B cell (primary cell): ENCODE measurements around the gene PRM1.

ENCODE experiments used
- EZH2 ChIP-seq: IDR thresholded peaks from 2 replicates; pipeline ENCODE4 v1.6.1; 2012; ENCODE audit warnings: borderline replicate concordance, low read depth, mild to moderate bottlenecking, moderate library complexity, low read length; ENCODE audit not compliant: insufficient read depth, poor library complexity, severe bottlenecking
- TF ChIP-seq, protein P1 (sequence below): fragments of 200-600 bp; IDR thresholded peaks from one replicate; pipeline ENCODE4 v1.8.0; 2022; ENCODE audit warnings: antibody characterized with exemption, mild to moderate bottlenecking

DNA sequence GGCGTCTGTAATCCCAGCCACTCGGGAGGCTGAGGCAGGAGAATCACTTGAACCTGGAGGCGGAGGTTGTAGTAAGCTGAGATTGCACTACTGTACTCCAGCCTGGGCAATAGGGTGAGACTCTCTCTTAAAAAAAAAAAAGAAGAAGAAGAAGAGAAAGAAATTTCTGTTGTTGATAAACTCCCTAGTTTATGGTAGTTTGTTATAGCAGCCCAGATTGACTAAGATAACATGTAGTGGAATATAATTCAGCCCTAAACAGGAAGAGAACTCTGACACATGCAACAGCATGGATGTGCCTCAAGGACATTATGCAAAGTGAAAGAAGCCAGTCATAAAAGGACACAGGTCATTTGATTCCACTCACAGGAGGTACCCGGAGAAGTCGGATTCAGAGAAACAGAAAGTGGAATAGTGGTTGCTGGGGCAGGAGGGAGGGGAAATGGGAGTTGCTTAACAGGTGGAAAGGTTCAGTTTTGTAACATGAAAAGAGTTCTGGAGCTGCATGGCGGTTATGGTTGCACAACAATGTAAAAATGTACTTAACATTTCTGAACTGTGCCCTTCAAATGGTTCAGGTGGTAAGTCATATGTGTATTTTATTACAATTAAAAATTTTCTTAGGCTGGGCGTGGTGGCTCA is 26.0 kb upstream of the PRM1 start:
- TF ChIP-seq, protein P1, sequence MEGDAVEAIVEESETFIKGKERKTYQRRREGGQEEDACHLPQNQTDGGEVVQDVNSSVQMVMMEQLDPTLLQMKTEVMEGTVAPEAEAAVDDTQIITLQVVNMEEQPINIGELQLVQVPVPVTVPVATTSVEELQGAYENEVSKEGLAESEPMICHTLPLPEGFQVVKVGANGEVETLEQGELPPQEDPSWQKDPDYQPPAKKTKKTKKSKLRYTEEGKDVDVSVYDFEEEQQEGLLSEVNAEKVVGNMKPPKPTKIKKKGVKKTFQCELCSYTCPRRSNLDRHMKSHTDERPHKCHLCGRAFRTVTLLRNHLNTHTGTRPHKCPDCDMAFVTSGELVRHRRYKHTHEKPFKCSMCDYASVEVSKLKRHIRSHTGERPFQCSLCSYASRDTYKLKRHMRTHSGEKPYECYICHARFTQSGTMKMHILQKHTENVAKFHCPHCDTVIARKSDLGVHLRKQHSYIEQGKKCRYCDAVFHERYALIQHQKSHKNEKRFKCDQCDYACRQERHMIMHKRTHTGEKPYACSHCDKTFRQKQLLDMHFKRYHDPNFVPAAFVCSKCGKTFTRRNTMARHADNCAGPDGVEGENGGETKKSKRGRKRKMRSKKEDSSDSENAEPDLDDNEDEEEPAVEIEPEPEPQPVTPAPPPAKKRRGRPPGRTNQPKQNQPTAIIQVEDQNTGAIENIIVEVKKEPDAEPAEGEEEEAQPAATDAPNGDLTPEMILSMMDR = no peak
- TF ChIP-seq EZH2 = no peak
